MG63 (cell line): ENCODE data around the gene LRRC74A. TPM values are rescaled to one million over a fixed set of nuclear protein-coding genes. Genes with fewer than 3 reads are reported as not detected.
A peak's percentile ranks its signal among the peaks of the same experiment; 100 is the strongest.

Source experiments
- DNase-seq: peaks from one replicate; pipeline ENCODE4 v3.0.0-alpha.2; 2020
- H3K27me3 ChIP-seq: fragments of 250-450 bp; sonication (Bioruptor Pico); 2 replicates; pipeline ENCODE4 v1.5.1; 2020; ENCODE audit warnings: mild to moderate bottlenecking, moderate library complexity
- H3K36me3 ChIP-seq: fragments of 250-450 bp; sonication (Bioruptor Pico); 2 replicates; pipeline ENCODE4 v1.5.1; 2020; ENCODE audit warnings: mild to moderate bottlenecking, moderate library complexity
- H3K4me3 ChIP-seq: fragments of 250-450 bp; sonication (Bioruptor Pico); 2 replicates; pipeline ENCODE4 v1.5.1; 2020; ENCODE audit warnings: mild to moderate bottlenecking, moderate library complexity
- H3K9me3 ChIP-seq: fragments of 250-450 bp; sonication (Bioruptor Pico); 2 replicates; pipeline ENCODE4 v1.5.1; 2020; ENCODE audit warnings: mild to moderate bottlenecking, moderate library complexity
- total RNA-seq: library from RNA; depleted of rRNA; stranded (reverse); fragments of >200 nt; shearing (Covaris generic); gene quantifications from 2 replicates; pipeline ENCODE4 v1.2.3, GENCODE V29; 2014; ENCODE audit warnings: low replicate concordance

Gene LRRC74A
- total RNA-seq, 1 experiment from 2014 or later: not detected

- Histone ChIP-seq H3K9me3 (no peaks in the 10 kb centered on the region), H3K36me3 (no peaks in the 10 kb centered on the region), H3K27me3 (no peaks in the 10 kb centered on the region), H3K4me3 (no peak overlapping the region)
- no peak for DNase-seq
These were observed 40.2 kb downstream of the LRRC74A start for GRCh38 chr14:76866456-76866855.

- H3K9me3 ChIP-seq: no peaks in the 10 kb centered on the region
- no peaks in the 10 kb centered on the region for H3K27me3 ChIP-seq
- H3K4me3 ChIP-seq: no peak overlapping the region
- no peak for DNase-seq
- H3K36me3 ChIP-seq: no peaks in the 10 kb centered on the region
These were observed 41.6 kb downstream of the LRRC74A start for GRCh38 chr14:76867516-76868453.

GRCh38 chr14:76868454-76869170 is 42.4 kb downstream of the LRRC74A start:
- DNase-seq: no peak
- H3K36me3 ChIP-seq: no peaks in the 10 kb centered on the region
- no peaks in the 10 kb centered on the region for H3K27me3 ChIP-seq
- H3K9me3 ChIP-seq: no peaks in the 10 kb centered on the region
- no peak overlapping the region for H3K4me3 ChIP-seq

GRCh38 chr14:76870166-76870565 is 44.0 kb downstream of the LRRC74A start:
- Histone ChIP-seq H3K36me3 (no peaks in the 10 kb centered on the region), H3K27me3 (no peaks in the 10 kb centered on the region), H3K4me3 (no peak overlapping the region), H3K9me3 (no peaks in the 10 kb centered on the region)
- no peak for DNase-seq

- Histone ChIP-seq H3K9me3 (no peaks in the 10 kb centered on the region), H3K36me3 (no peaks in the 10 kb centered on the region), H3K4me3 (no peak overlapping the region), H3K27me3 (no peaks in the 10 kb centered on the region)
- no peak for DNase-seq
These were observed 46.7 kb downstream of the LRRC74A start for GRCh38 chr14:76872796-76873432.

GRCh38 chr14:76874734-76875133 is 48.5 kb downstream of the LRRC74A start:
- H3K4me3 ChIP-seq: no peak overlapping the region
- no peak for DNase-seq
- H3K9me3 ChIP-seq: no peaks in the 10 kb centered on the region

GRCh38 chr14:76876076-76876475 is 49.9 kb downstream of the LRRC74A start:
- Histone ChIP-seq H3K27me3 (no peaks in the 10 kb centered on the region), H3K36me3 (no peaks in the 10 kb centered on the region), H3K4me3 (no peak overlapping the region), H3K9me3 (no peaks in the 10 kb centered on the region)
- DNase-seq: peak; percentile 27

More at GRCh38 chr14:76874734-76875133, 48.5 kb downstream of the LRRC74A start:
- Histone ChIP-seq H3K36me3 (no peaks in the 10 kb centered on the region), H3K27me3 (no peaks in the 10 kb centered on the region)

- Histone ChIP-seq H3K9me3 (no peaks in the 10 kb centered on the region), H3K4me3 (no peak overlapping the region), H3K27me3 (no peaks in the 10 kb centered on the region), H3K36me3 (no peaks in the 10 kb centered on the region)
- no peak for DNase-seq
These were observed 51.7 kb downstream of the LRRC74A start for GRCh38 chr14:76877871-76878270.

- Histone ChIP-seq H3K4me3 (no peak overlapping the region), H3K36me3 (no peaks in the 10 kb centered on the region), H3K27me3 (no peaks in the 10 kb centered on the region), H3K9me3 (no peaks in the 10 kb centered on the region)
- no peak for DNase-seq
These were observed 54.2 kb downstream of the LRRC74A start for GRCh38 chr14:76880449-76880848.

GRCh38 chr14:76881348-76881747 is 55.1 kb downstream of the LRRC74A start:
- Histone ChIP-seq H3K36me3 (no peaks in the 10 kb centered on the region), H3K27me3 (no peaks in the 10 kb centered on the region), H3K4me3 (no peak overlapping the region)

GRCh38 chr14:76882651-76883050 is 56.4 kb downstream of the LRRC74A start:
- H3K9me3 ChIP-seq: no peaks in the 10 kb centered on the region
- no peak overlapping the region for H3K4me3 ChIP-seq
- H3K27me3 ChIP-seq: no peaks in the 10 kb centered on the region
- H3K36me3 ChIP-seq: no peaks in the 10 kb centered on the region
- DNase-seq: no peak

More at GRCh38 chr14:76881348-76881747, 55.1 kb downstream of the LRRC74A start:
- DNase-seq: no peak
- no peaks in the 10 kb centered on the region for H3K9me3 ChIP-seq

GRCh38 chr14:76883447-76883846 is 57.2 kb downstream of the LRRC74A start:
- Histone ChIP-seq H3K9me3 (no peaks in the 10 kb centered on the region), H3K27me3 (no peaks in the 10 kb centered on the region), H3K36me3 (no peaks in the 10 kb centered on the region), H3K4me3 (no peak overlapping the region)
- DNase-seq: no peak

GRCh38 chr14:76884394-76884793 is 58.2 kb downstream of the LRRC74A start:
- no peaks in the 10 kb centered on the region for H3K27me3 ChIP-seq
- no peaks in the 10 kb centered on the region for H3K36me3 ChIP-seq
- no peak overlapping the region for H3K4me3 ChIP-seq
- no peaks in the 10 kb centered on the region for H3K9me3 ChIP-seq
- DNase-seq: no peak

- H3K9me3 ChIP-seq: no peaks in the 10 kb centered on the region
- H3K4me3 ChIP-seq: no peak overlapping the region
- no peaks in the 10 kb centered on the region for H3K27me3 ChIP-seq
- DNase-seq: no peak
- H3K36me3 ChIP-seq: no peaks in the 10 kb centered on the region
These were observed 58.7 kb downstream of the LRRC74A start for GRCh38 chr14:76884853-76885276.

- Histone ChIP-seq H3K4me3 (no peak overlapping the region), H3K36me3 (no peaks in the 10 kb centered on the region), H3K9me3 (no peaks in the 10 kb centered on the region), H3K27me3 (no peaks in the 10 kb centered on the region)
- peak; percentile 38 for DNase-seq
These were observed 61.0 kb downstream of the LRRC74A start for GRCh38 chr14:76887191-76887590.

GRCh38 chr14:76891391-76891790 is 65.2 kb downstream of the LRRC74A start:
- H3K36me3 ChIP-seq: no peaks in the 10 kb centered on the region
- H3K4me3 ChIP-seq: no peak overlapping the region
- no peak for DNase-seq
- no peaks in the 10 kb centered on the region for H3K27me3 ChIP-seq
- no peaks in the 10 kb centered on the region for H3K9me3 ChIP-seq

- Histone ChIP-seq H3K9me3 (no peaks in the 10 kb centered on the region), H3K4me3 (no peak overlapping the region), H3K27me3 (no peaks in the 10 kb centered on the region), H3K36me3 (no peaks in the 10 kb centered on the region)
- no peak for DNase-seq
These were observed 68.1 kb downstream of the LRRC74A start for GRCh38 chr14:76894308-76894707.
